NCI-H226 (cell line): Measurements from ENCODE around the gene GABRB3.

Experiments used
- DNase-seq: peaks from one replicate; pipeline ENCODE4 v3.0.0-alpha.2; 2015

The GABRB3 gene

DNA sequence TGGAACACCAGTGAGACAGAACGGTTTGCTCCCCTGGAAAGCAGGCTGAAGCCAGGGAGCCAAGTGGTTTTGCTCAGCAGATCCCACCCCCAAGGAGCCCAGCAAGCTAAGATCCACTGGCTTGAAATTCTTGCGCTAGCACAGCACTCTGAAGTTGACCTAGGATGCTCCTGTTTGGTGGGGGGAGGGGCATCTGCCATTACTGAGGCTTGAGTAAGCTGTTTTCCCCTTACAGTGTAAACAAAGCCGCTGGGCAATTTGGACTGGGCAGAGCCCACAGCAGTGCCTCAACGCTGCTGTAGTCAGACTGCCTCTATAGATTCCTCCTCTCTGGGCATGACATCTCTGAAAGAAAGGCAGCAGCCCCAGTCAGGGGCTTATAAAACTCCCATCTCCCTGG is 241.4 kb downstream of the GABRB3 start:
- no peak for DNase-seq

DNA sequence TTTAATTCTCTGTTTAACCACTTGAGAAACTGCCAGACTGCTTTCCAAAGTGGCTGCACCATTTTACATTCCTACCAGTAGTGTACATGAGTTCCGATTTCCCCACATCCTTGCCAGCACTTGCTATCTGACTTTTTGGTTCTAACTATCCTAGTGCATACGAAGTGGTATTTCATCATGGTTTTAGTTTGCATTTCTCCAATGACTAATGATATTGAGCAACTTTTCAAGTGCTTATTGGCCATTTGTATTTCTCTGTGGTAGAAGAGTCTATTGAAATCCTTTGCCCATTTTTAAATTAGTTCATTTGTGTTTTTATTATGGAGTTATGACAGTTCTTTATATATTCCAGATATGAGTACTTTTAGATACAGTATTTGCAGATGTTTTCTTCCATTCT is 247.8 kb downstream of the GABRB3 start:
- DNase-seq: no peak

DNA sequence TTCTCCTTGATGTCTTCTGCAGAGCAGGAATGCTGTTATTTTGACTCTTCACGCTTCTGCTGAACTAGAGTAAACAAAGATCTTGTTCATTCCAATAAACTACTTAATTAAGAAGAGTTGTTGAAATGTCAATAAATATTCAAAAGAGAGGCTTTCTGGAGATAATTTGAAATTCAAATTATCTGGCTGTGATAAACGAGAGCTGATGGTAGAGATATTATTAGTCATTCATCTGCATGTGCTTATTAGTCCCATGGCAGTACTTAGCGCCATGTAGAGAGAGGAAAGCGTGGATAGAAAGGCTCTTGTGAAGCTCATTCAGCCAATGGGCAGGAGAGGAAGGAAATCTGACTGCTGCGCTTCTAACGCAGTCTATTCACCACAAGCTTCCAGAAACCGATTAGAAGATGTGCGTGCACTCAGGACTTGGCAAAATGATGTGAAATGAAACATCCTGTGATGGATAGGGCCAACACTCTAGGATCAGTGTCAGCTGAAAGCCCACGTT is 251.1 kb downstream of the GABRB3 start:
- DNase-seq: no peak

DNA sequence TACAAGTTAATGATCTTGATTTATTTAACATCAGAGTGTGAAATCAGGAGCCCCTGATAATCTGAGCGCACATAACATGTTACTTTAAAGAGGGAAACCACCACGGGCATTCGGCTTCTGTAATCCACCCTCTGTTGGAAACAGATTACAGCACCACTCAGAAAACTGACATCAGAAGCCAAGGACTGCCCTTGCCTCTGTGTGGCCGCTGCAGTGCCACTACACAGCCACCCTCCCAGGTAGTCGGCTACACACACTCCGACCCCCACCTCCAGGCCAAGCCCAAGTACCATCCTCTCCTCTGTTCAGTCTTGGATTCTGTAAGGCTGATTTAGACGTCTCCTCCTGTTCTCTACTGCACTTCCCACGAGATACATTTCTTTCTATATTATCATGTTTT is 251.7 kb downstream of the GABRB3 start:
- DNase-seq: no peak

DNA sequence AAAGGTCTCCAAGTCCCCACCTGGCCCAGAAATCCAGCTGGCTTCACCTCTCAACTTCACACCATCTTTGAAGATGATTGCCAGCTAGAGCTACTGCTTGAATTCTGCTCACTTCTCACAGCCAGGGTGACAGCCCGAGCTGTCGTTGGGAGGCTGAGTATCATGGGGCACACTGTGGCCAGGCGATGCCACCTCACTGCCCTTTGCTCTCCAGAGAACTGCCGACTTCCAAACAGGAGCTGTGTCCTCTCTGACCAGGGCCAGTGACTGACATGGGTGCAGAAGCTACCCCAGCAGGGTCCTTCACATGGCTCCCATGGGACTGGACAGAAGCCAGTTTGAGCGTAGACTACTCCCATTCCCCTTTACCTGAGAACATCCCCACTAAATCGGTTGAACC is 254.0 kb downstream of the GABRB3 start:
- DNase-seq: no peak

DNA sequence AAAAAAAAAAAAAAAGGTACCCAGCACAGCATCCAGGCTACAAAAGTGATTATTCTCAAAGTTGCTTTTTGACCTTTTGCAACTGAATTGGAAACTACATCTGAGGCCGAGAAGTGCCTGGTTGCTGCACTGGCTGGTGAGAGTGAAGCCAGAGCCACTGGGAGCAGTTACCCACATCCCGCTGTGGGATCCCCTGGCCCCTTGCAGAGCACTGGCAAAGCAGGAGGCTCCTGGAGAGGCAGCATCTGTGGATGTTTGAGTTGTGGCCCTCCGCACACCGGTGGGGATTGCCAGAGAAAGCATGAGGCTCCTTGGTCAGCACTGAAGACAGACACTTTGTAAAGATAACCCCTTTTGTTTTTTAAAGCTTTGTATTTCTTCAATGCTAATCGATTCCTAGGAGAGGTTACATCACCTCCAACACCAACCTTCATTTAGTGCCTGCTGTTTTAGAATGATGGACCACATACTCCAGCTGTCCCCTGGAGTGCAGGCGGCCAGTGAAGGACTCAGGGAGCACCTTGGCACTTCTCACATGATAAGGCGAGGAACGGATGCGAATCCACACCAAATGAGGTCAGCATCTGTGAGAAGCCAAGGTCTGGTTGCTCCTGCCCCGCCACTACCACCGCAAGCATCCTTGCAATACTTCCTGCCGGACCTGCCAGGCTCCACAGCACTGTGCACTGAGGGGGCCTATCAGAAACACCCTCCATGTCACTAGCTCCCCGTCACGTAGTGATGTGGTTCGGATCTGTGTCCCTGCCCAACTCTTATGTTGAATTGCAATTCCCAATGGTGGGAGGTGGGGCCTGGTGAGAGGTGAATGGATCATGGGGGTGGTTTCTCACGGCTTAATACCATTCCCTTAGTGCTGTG is 256.5 kb downstream of the GABRB3 start:
- no peak for DNase-seq

DNA sequence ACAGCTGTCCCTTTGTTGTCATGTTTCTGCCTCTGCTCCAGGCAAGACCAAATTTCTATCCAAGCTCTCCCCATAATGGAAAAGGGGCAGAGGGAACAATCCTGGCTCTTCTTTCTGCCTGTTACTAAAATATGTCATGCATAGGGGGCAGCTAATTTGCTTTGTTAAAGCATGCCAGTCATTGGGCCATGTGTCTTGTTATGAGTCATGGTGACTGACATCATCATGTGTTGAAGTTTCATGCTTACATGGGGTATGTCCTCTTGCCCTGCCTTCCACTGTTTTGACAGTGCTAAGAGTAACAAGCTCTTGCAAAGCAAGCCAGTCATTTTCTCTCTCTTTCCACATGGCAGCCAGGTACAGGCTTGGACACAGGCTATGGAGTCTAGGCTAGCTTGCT is 268.9 kb downstream of the GABRB3 start:
- no peak for DNase-seq
